ENCODE results near the gene MRC1.

MRC1 gene

DNA sequence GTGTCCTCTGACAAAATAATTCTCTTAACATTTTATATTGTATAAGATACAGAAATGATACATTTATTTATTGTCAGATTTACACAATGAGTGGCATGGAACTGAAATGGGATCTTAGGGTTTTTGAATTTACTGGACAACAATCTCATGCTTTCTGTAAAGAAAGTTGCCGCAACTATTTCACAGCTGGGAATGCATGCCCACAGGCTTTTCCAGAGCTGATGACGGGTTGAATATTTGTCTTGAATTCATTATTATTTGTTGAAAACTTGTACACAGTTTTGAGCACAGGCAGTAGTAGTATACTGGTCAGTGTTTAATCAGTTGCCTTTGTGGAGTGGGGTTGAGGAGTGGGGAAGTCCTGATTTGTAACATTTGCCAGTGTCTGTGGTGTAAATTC, 20.5 kb upstream of the MRC1 start:
- in situ Hi-C loops (cut with HindIII; ENCODE audit: low pct_ligation_motif_present, low sequenced_read_pairs): no loop called here
- TF ChIP-seq, protein P1, sequence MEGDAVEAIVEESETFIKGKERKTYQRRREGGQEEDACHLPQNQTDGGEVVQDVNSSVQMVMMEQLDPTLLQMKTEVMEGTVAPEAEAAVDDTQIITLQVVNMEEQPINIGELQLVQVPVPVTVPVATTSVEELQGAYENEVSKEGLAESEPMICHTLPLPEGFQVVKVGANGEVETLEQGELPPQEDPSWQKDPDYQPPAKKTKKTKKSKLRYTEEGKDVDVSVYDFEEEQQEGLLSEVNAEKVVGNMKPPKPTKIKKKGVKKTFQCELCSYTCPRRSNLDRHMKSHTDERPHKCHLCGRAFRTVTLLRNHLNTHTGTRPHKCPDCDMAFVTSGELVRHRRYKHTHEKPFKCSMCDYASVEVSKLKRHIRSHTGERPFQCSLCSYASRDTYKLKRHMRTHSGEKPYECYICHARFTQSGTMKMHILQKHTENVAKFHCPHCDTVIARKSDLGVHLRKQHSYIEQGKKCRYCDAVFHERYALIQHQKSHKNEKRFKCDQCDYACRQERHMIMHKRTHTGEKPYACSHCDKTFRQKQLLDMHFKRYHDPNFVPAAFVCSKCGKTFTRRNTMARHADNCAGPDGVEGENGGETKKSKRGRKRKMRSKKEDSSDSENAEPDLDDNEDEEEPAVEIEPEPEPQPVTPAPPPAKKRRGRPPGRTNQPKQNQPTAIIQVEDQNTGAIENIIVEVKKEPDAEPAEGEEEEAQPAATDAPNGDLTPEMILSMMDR (IDR thresholded peaks at IDR 0.05; ENCODE audit: low read depth, low read length, missing control alignments): no peak

DNA sequence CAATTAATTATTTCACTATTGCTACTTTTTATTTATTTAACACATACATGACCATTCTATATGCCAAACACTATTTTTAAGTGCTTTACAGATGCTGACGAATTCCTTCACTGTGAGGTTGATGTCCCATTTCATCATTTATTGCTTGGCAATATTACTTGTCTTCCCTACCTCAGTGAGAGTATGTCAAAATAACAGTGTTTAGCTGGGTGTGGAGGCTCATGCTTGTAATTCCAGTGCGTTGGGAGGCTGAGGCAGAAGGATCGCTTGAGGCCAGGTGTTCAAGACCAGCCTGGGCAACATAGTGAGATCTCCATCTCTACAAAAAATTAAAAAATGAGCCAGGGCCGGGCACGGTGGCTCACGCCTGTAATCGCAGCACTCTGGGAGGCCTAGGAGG, 19.8 kb upstream of the MRC1 start:
- H3K36me3 ChIP-seq (replicated peaks): no peaks in the 10 kb centered on the region
- no peak overlapping the region for H3K27ac ChIP-seq
- in situ Hi-C loops (cut with HindIII; ENCODE audit: low pct_ligation_motif_present, low sequenced_read_pairs): no loop called here
- H3K4me3 ChIP-seq (ENCODE audit: low read depth, low read length): no peak overlapping the region
- no peak for DNase-seq
- TF ChIP-seq, protein P1 (IDR thresholded peaks at IDR 0.05; ENCODE audit: low read depth, low read length, missing control alignments): no peak
- H3K27me3 ChIP-seq (replicated peaks): no peaks in the 10 kb centered on the region

More for the DNA sequence above, 20.5 kb upstream of the MRC1 start:
- Histone ChIP-seq H3K27ac (no peak overlapping the region), H3K36me3 (replicated peaks) (no peaks in the 10 kb centered on the region), H3K27me3 (replicated peaks) (no peaks in the 10 kb centered on the region), H3K4me3 (ENCODE audit: low read depth, low read length) (no peak overlapping the region)
- no peak for DNase-seq

DNA sequence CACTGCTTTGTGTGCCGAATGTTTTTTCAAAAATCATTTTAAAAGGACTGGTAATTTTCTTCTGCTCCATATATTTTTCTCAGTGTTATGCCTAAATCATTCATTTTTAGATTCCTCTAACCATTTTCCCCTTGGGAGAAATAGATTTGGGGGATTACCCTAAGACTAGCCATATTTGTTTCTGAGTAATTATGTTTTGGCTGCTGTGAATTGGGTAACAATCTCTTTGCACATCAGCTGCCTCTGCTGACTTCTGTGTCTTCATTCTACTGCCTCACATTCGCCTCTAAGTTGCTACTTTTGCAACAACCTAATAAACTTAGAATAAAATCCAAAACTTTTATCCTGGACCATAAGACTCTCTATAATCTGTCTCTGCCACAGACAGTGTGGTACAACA, 18.5 kb upstream of the MRC1 start:
- no peak overlapping the region for H3K27ac ChIP-seq
- no peak overlapping the region for H3K4me3 ChIP-seq (ENCODE audit: low read depth, low read length)
- no peaks in the 10 kb centered on the region for H3K36me3 ChIP-seq (replicated peaks)
- no peak for DNase-seq
- no peaks in the 10 kb centered on the region for H3K27me3 ChIP-seq (replicated peaks)
- in situ Hi-C loops (cut with HindIII; ENCODE audit: low pct_ligation_motif_present, low sequenced_read_pairs): no loop called here
- TF ChIP-seq, protein P1 (IDR thresholded peaks at IDR 0.05; ENCODE audit: low read depth, low read length, missing control alignments): no peak

DNA sequence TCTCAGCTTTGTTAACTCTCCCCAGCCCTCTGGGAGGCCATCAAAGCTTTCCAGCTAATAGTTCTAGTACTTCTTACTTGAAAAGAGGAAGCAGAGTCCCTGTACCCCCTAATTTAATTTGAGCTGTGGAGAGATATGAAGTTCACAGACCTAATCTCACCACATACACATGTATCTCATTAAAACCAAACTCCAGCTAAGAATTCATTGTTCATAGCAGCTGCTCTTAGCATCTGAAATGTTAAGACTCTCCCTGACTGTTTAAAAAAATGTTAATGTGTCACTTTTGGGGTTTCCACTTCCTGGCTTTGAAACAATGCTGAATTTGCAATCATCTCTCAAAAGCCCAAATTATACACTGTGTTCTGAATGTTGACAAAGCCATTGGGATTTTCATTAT, 16.2 kb upstream of the MRC1 start:
- TF ChIP-seq, protein P1 (IDR thresholded peaks at IDR 0.05; ENCODE audit: low read depth, low read length, missing control alignments): no peak
- no peak for DNase-seq
- Histone ChIP-seq H3K36me3 (replicated peaks) (no peaks in the 10 kb centered on the region), H3K4me3 (ENCODE audit: low read depth, low read length) (no peak overlapping the region), H3K27me3 (replicated peaks) (no peaks in the 10 kb centered on the region), H3K27ac (no peak overlapping the region)
- in situ Hi-C loops (cut with HindIII; ENCODE audit: low pct_ligation_motif_present, low sequenced_read_pairs): no loop called here

DNA sequence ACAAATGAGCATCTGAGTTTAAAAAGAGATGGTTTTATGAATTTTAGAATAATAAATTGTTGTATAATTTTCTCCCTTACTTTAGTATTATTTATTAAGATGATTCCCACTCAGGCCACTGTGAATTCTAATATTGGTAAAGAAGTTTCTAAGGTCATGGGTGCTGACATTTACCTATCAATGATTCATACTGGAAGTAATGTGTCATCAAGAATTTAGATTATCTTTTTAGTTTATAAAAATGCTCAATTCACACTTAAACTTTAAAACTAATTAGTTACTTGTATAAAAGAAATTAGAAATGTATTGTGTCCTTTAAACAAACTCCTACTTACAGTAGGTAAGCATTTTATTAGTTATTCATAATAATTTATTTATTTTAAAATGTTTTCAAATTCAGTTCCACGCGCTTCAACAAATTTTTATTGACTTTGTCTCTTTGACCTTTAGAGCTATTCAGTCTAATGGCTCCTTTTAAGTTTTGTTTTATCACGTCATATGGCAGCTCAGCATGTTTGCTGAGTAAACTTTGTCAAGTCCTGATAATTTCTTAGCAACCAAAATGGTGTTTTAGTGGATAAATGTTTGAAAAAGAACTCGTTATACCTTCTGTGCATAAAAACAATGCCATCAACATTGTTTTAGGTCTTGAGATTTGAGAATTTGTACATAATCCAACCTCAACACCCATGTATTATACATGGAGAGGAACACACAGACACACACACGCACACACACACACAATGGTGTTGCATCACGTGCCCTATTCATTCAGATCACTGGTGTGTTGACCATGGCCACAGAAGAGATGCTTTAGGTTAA, 15.1 kb upstream of the MRC1 start:
- TF ChIP-seq, protein P1 (IDR thresholded peaks at IDR 0.05; ENCODE audit: low read depth, low read length, missing control alignments): no peak
- H3K27me3 ChIP-seq (replicated peaks): no peaks in the 10 kb centered on the region
- in situ Hi-C loops (cut with HindIII; ENCODE audit: low pct_ligation_motif_present, low sequenced_read_pairs): no loop called here
- no peak for DNase-seq
- no peak overlapping the region for H3K27ac ChIP-seq
- no peaks in the 10 kb centered on the region for H3K36me3 ChIP-seq (replicated peaks)
- no peak overlapping the region for H3K4me3 ChIP-seq (ENCODE audit: low read depth, low read length)

DNA sequence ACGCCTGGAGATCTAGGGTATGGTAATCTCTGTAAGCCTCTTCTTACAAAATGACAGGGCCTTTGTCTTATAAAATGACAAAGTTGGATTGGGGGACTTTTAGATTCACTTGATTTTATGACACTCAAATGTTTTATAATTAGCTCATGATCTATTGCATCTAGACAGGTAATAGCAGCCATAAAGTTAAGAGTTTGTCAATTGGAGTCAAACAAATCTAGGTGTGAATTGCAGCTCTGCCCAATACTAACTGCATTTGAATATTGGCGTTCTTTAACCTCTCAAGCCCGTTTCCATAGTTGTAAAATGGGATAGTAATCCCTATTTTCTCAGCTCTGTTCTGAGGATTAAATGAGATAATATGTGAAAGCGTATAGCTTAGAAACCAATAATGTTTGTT, 14.1 kb upstream of the MRC1 start:
- Histone ChIP-seq H3K27ac (no peak overlapping the region), H3K36me3 (replicated peaks) (no peaks in the 10 kb centered on the region), H3K4me3 (ENCODE audit: low read depth, low read length) (no peak overlapping the region), H3K27me3 (replicated peaks) (no peaks in the 10 kb centered on the region)
- in situ Hi-C loops (cut with HindIII; ENCODE audit: low pct_ligation_motif_present, low sequenced_read_pairs): no loop called here
- DNase-seq: no peak
- TF ChIP-seq, protein P1 (IDR thresholded peaks at IDR 0.05; ENCODE audit: low read depth, low read length, missing control alignments): no peak
